HepG2 (cell line): Measurements from ENCODE around the gene AGPAT3. TPM values are rescaled to one million over a fixed set of nuclear protein-coding genes. Genes with fewer than 3 reads are reported as not detected.

Source experiments
- ATAC-seq: fragments of 200-7000 bp; cut with Tn5 transposase; 3 replicates; pipeline ENCODE4 v1.9.1; 2020; ENCODE audit warnings: mild to moderate bottlenecking, moderate library complexity
- BruUV-seq: library from RNA; stranded (reverse); fragments of 400-500 nt; replicated peaks from 2 replicates; lab custom pipeline; 2021; lab: Mats Ljungman, UMichigan
- CTCF ChIA-PET: fragments of 300-600 bp; formaldehyde crosslinking; extraction: SDS; loops from one replicate; lab custom pipeline; 2021; ENCODE audit warnings: low total read pairs, inconsistent platforms, low intra/inter-chr PET ratio; lab: Yijun Ruan, JAX
- POLR2A ChIA-PET: fragments of 350-600 bp; sonication (Branson Sonifier 250); formaldehyde crosslinking; loops from one replicate; lab custom pipeline; 2020; ENCODE audit warnings: antibody characterized with exemption, inconsistent platforms; lab: Yijun Ruan, JAX
- DNase-seq: peaks from one replicate; pipeline ENCODE4 v3.0.0-alpha.2; 2015; ENCODE audit warnings: low spot score
- FAIRE-seq: peaks from 3 replicates; lab custom pipeline; 2011; peaks lifted over from hg19 to GRCh38; lab: Jason Lieb, UNC
- H2AFZ ChIP-seq: one replicate; pipeline ENCODE4 v1.6.1; 2011; ENCODE audit warnings: low read length, inconsistent platforms
- H3K27ac ChIP-seq: fragments of 300-600 bp; 3 replicates; pipeline ENCODE4 v1.8.0; 2011; ENCODE audit warnings: mixed run types, mild to moderate bottlenecking, mixed read lengths, low read length, inconsistent platforms; ENCODE audit not compliant: insufficient read depth; ENCODE audit errors: extremely low read length
- H3K27me3 ChIP-seq, 2 experiments: fragments of 200-600 bp in 1 of 2; 2 replicates in 1 of 2; 3 replicates in 1 of 2; pipeline versions ENCODE4 v1.6.0 to v1.8.0; 2011; ENCODE audit warnings: low read length in 2 of 2, mild to moderate bottlenecking in 2 of 2, moderate library complexity in 2 of 2, inconsistent platforms in 1 of 2; ENCODE audit not compliant: insufficient read depth in 2 of 2, control insufficient read depth in 1 of 2
- H3K36me3 ChIP-seq, 2 experiments: fragments of 200-600 bp in 1 of 2; replicated peaks in 1 of 2; 2 replicates in 1 of 2; 3 replicates in 1 of 2; pipeline versions ENCODE4 v1.5.1 to v1.8.0; 2011; ENCODE audit warnings: low read length in 2 of 2, inconsistent platforms in 1 of 2; ENCODE audit not compliant: insufficient read depth in 2 of 2, control insufficient read depth in 1 of 2
- H3K4me1 ChIP-seq: 2 replicates; pipeline ENCODE4 v1.5.1; 2012; ENCODE audit warnings: low read length, inconsistent platforms; ENCODE audit not compliant: insufficient read depth
- H3K4me2 ChIP-seq: 2 replicates; pipeline ENCODE4 v1.6.0; 2011; ENCODE audit warnings: low read depth, low read length, inconsistent platforms
- H3K4me3 ChIP-seq, 3 experiments: fragments of 200-600 bp in 1 of 3; sonication (generic), shearing (Covaris generic) in 1 of 3; replicated peaks in 1 of 3; 2 replicates each; pipeline ENCODE4 v1.5.1; 2011 to 2016; ENCODE audit warnings: low read length in 3 of 3, inconsistent platforms in 2 of 3, low read depth in 2 of 3, mild to moderate bottlenecking in 2 of 3, control low read depth in 1 of 3, mixed read lengths in 1 of 3; ENCODE audit not compliant: insufficient read depth in 1 of 3
- H3K79me2 ChIP-seq: one replicate; pipeline ENCODE4 v1.6.1; 2011; ENCODE audit warnings: low read length, inconsistent platforms; ENCODE audit not compliant: insufficient read depth
- H3K9ac ChIP-seq: 2 replicates; pipeline ENCODE4 v1.6.0; 2011; ENCODE audit warnings: mild to moderate bottlenecking, low read depth, low read length, inconsistent platforms; ENCODE audit not compliant: insufficient read depth
- H3K9me3 ChIP-seq: 2 replicates; pipeline ENCODE4 v1.5.1; 2012; ENCODE audit warnings: mild to moderate bottlenecking, low read length
- H4K20me1 ChIP-seq: 2 replicates; pipeline ENCODE4 v1.6.0; 2011; ENCODE audit warnings: inconsistent platforms, mild to moderate bottlenecking, low read length, moderate library complexity; ENCODE audit not compliant: insufficient read depth
- FOXA3 ChIP-seq: IDR thresholded peaks from 2 replicates; pipeline ENCODE4 v1.6.1; 2016; ENCODE audit warnings: missing genetic modification reagents, missing compliant biosample characterization
- HOXA3 ChIP-seq: sonication (generic); formaldehyde crosslinking; IDR thresholded peaks from 2 replicates; pipeline ENCODE4 v1.5.0; 2020; ENCODE audit warnings: missing genetic modification reagents
- MAZ ChIP-seq, 2 experiments: sonication (generic) in 1 of 2; formaldehyde crosslinking in 1 of 2; IDR thresholded peaks; 2 replicates each; pipeline versions ENCODE4 v1.5.0 to v1.6.1; 2012 to 2020; ENCODE audit warnings: low read depth in 2 of 2, mild to moderate bottlenecking in 2 of 2, borderline replicate concordance in 1 of 2, improper control_type of control experiment in 1 of 2, low read length in 1 of 2, missing genetic modification reagents in 1 of 2, moderate library complexity in 1 of 2
- MXD4 ChIP-seq: IDR thresholded peaks from 2 replicates; pipeline ENCODE4 v1.6.1; 2016; ENCODE audit warnings: mild to moderate bottlenecking, missing biosample characterization, missing genetic modification reagents
- RXRB ChIP-seq: IDR thresholded peaks from 2 replicates; pipeline ENCODE4 v1.6.1; 2016; ENCODE audit warnings: borderline replicate concordance, missing genetic modification reagents, missing compliant biosample characterization
- YY1 ChIP-seq: IDR thresholded peaks from 2 replicates; pipeline ENCODE4 v1.6.1; 2011; ENCODE audit warnings: low read length, low read depth, moderate library complexity, mild to moderate bottlenecking; ENCODE audit not compliant: insufficient read depth, insufficient replicate concordance
- ZFX ChIP-seq: sonication (generic); formaldehyde crosslinking; IDR thresholded peaks from 2 replicates; pipeline ENCODE4 v1.4.0; 2020; ENCODE audit warnings: mild to moderate bottlenecking, low read depth, missing genetic modification reagents, moderate library complexity
- ZFY ChIP-seq: sonication (generic); formaldehyde crosslinking; IDR thresholded peaks from 2 replicates; pipeline ENCODE4 v1.4.0; 2020; ENCODE audit warnings: missing genetic modification reagents
- ZHX1 ChIP-seq: sonication (generic); formaldehyde crosslinking; IDR thresholded peaks from 2 replicates; pipeline ENCODE4 v1.8.1; 2022; ENCODE audit warnings: low read depth, mild to moderate bottlenecking, missing genetic modification reagents
- ZNF672 ChIP-seq: sonication (generic); formaldehyde crosslinking; IDR thresholded peaks from 2 replicates; pipeline ENCODE4 v1.8.1; 2022; ENCODE audit warnings: missing genetic modification reagents
- ZNF816 ChIP-seq: sonication (generic); formaldehyde crosslinking; IDR thresholded peaks from 2 replicates; pipeline ENCODE4 v1.8.0; 2022; ENCODE audit warnings: missing genetic modification reagents, mild to moderate bottlenecking, borderline replicate concordance
- ZNF891 ChIP-seq: sonication (generic); formaldehyde crosslinking; IDR thresholded peaks from 2 replicates; pipeline ENCODE4 v1.5.0; 2020; ENCODE audit warnings: mild to moderate bottlenecking, missing genetic modification reagents
- WGBS: methylation state at CpG from one replicate; pipeline ENCODE4 v1.1.6; 2017; ENCODE audit warnings: low lambda C conversion rate; 5-methylcytosine and 5-hydroxymethylcytosine counted together
- in situ Hi-C: cut with HindIII; loops from 2 replicates; pipeline ENCODE4 v1.10.0; 2017; ENCODE audit warnings: low pct_unique_long_range_greater_than_20kb; ENCODE audit not compliant: extremely low pct_ligation_motif_present
- intact Hi-C: fragments of 100-400 bp; cut with micrococcal nuclease; formaldehyde crosslinking; loops from one replicate; pipeline ENCODE4 v1.10.0; 2022; ENCODE audit not compliant: unreplicated experiment
- polyA plus RNA-seq, 8 experiments: library from polyadenylated mRNA; depleted of rRNA in 3 of 8; stranded (reverse) in 7 of 8; unstranded in 1 of 8; fragments of >200 nt; fragmentation: Illumina TruSeq in 4 of 8; extraction: Trizol in 4 of 8; gene quantifications; 2 replicates each; pipeline versions ENCODE4 v1.2.1 to v1.2.3, GENCODE V29; 2011 to 2016; ENCODE audit warnings: low read depth in 4 of 8, missing spikeins in 1 of 8, mixed read lengths in 1 of 8; ENCODE audit not compliant: insufficient read depth in 1 of 8
- total RNA-seq, 5 experiments: library from RNA; depleted of rRNA; stranded (reverse); fragments of >200 nt; fragmentation: Illumina TruSeq; extraction: Trizol; gene quantifications; 2 replicates each; pipeline ENCODE4 v1.2.3, GENCODE V29; 2016; ENCODE audit warnings: low read depth in 1 of 5
- TF ChIP-seq, protein P1 (sequence below): IDR thresholded peaks from 2 replicates; pipeline ENCODE4 v1.6.1; 2016; ENCODE audit warnings: missing compliant biosample characterization, missing genetic modification reagents, borderline replicate concordance
- TF ChIP-seq, protein P2 (sequence below): sonication (generic); formaldehyde crosslinking; IDR thresholded peaks from 2 replicates; pipeline ENCODE4 v1.5.0; 2020; ENCODE audit warnings: mild to moderate bottlenecking, missing genetic modification reagents, borderline replicate concordance

AGPAT3 gene
- total and polyA plus RNA-seq, 2 of the 13 experiments (the other 11 are each of a cell fraction or from before 2014, with no cell fraction given), result 32.2 to 54.4 TPM

DNA sequence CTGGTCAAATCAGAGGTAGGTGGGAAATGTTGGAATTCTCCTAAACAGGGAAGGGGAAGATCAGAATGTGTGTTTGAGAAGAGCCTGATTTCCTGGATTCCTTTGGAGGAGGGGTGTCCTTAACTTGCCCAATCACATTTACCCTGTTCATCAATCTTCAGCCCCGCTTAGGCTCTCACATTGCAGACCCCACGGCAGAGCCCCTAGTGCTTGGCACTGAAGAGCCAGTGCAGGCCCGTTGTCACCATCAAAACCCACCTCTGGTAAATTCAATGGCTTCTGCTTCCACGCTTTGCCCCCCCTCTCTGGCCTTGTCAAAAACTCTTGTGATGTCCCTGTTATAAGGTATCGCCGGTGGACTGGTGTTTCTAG, 2.3 kb downstream of the AGPAT3 start (continued):
- TF ChIP-seq ZHX1 (CRISPR knock-in tag) (0 out of 2 replicates have a peak, but pooled peaks have one; percentile 11), ZNF816 (0 out of 2 replicates have a peak, but pooled peaks have one; percentile 47), MAZ (IDR thresholded peaks at IDR 0.05; ENCODE audit: borderline replicate concordance, low read depth, low read length) (no peak), MAZ (CRISPR knock-in tag; IDR thresholded peaks at IDR 0.05; ENCODE audit: low read depth) (0 out of 2 replicates have a peak, but pooled peaks have one; percentile 4), ZNF672 (CRISPR knock-in tag) (no peak), ZNF891 (no peak)

- Histone ChIP-seq H3K27ac (peak overlapping the region; percentile 89), H3K27me3 (no peaks in the 10 kb centered on the region), H3K9me3 (no peaks in the 10 kb centered on the region), H3K9ac (peak overlapping the region; percentile 82), H3K4me2 (peak overlapping the region; percentile 95), H2AFZ (no peak overlapping the region), H3K79me2 (peaks cover 60% of the 10 kb centered on the region), H3K4me3 (peak overlapping the region; percentile 72 to 87 (median 79)), H3K36me3 (peaks cover 1 to 14% of the 10 kb centered on the region in 2 experiments; a peak in 4 of 5 replicates), H4K20me1 (peaks cover 12% of the 10 kb centered on the region), H3K4me1 (peaks cover 41% of the 10 kb centered on the region)
- 0% methylated on average over 6 of the region's 6 CpGs for WGBS
- DNase-seq (peak; percentile 87), FAIRE-seq (peak; percentile 80), ATAC-seq (peak; percentile 70)
- no TSS peak for BruUV-seq
- intact Hi-C loops, result loop anchor here (1.0 kb wide), 1 partner anchor 43 kb away; no protein-coding TSS in a partner anchor
- in situ Hi-C loops, result no loop called here
- CTCF ChIA-PET, result no interaction called here
- POLR2A ChIA-PET, result interaction anchor here (0.9 to 1.7 kb wide), 3 partner anchors 10 to 16 kb away, joined by 4 to 5 read pairs (median 4); no protein-coding TSS in a partner anchor
- TF ChIP-seq, protein P1, sequence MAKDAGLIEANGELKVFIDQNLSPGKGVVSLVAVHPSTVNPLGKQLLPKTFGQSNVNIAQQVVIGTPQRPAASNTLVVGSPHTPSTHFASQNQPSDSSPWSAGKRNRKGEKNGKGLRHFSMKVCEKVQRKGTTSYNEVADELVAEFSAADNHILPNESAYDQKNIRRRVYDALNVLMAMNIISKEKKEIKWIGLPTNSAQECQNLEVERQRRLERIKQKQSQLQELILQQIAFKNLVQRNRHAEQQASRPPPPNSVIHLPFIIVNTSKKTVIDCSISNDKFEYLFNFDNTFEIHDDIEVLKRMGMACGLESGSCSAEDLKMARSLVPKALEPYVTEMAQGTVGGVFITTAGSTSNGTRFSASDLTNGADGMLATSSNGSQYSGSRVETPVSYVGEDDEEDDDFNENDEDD (CRISPR knock-in tag), result peak; percentile 61; the same call in 1 of the 2 replicates
- TF ChIP-seq FOXA3 (CRISPR knock-in tag) (0 out of 2 replicates have a peak, but pooled peaks have one; percentile 25), MXD4 (CRISPR knock-in tag) (no peak), YY1 (peak; percentile 77), HOXA3 (CRISPR knock-in tag) (peak; percentile 68), ZFY (CRISPR knock-in tag) (peak; percentile 33; the same call in 1 of the 2 replicates), ZFX (peak; percentile 62), RXRB (peak; percentile 60; the same call in 1 of the 2 replicates)
- TF ChIP-seq, protein P2, sequence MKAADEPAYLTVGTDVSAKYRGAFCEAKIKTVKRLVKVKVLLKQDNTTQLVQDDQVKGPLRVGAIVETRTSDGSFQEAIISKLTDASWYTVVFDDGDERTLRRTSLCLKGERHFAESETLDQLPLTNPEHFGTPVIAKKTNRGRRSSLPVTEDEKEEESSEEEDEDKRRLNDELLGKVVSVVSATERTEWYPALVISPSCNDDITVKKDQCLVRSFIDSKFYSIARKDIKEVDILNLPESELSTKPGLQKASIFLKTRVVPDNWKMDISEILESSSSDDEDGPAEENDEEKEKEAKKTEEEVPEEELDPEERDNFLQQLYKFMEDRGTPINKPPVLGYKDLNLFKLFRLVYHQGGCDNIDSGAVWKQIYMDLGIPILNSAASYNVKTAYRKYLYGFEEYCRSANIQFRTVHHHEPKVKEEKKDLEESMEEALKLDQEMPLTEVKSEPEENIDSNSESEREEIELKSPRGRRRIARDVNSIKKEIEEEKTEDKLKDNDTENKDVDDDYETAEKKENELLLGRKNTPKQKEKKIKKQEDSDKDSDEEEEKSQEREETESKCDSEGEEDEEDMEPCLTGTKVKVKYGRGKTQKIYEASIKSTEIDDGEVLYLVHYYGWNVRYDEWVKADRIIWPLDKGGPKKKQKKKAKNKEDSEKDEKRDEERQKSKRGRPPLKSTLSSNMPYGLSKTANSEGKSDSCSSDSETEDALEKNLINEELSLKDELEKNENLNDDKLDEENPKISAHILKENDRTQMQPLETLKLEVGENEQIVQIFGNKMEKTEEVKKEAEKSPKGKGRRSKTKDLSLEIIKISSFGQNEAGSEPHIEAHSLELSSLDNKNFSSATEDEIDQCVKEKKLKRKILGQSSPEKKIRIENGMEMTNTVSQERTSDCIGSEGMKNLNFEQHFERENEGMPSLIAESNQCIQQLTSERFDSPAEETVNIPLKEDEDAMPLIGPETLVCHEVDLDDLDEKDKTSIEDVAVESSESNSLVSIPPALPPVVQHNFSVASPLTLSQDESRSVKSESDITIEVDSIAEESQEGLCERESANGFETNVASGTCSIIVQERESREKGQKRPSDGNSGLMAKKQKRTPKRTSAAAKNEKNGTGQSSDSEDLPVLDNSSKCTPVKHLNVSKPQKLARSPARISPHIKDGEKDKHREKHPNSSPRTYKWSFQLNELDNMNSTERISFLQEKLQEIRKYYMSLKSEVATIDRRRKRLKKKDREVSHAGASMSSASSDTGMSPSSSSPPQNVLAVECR (CRISPR knock-in tag), result peak; percentile 60; the same call in 1 of the 2 replicates
Measured at GRCh38 chr21:43867948-43868347, 2.9 kb downstream of the AGPAT3 start.
